Erythroblast (primary cell): ENCODE data around the gene PITX2.

Experiments used
- GATA1 ChIP-seq: IDR thresholded peaks from 2 replicates; pipeline ENCODE4 v1.6.1; 2011; ENCODE audit warnings: low read depth, mild to moderate bottlenecking, control low read depth, low read length, moderate library complexity
- POLR2A ChIP-seq: IDR thresholded peaks from 2 replicates; pipeline ENCODE4 v1.6.1; 2011; ENCODE audit warnings: mild to moderate bottlenecking, low read length

- TF ChIP-seq POLR2A (no peak), GATA1 (no peak)
Observed at GRCh38 chr4:110623718-110624397, 981 bp upstream of the PITX2 start.
